ENCODE results near the gene SPSB1.

DNA sequence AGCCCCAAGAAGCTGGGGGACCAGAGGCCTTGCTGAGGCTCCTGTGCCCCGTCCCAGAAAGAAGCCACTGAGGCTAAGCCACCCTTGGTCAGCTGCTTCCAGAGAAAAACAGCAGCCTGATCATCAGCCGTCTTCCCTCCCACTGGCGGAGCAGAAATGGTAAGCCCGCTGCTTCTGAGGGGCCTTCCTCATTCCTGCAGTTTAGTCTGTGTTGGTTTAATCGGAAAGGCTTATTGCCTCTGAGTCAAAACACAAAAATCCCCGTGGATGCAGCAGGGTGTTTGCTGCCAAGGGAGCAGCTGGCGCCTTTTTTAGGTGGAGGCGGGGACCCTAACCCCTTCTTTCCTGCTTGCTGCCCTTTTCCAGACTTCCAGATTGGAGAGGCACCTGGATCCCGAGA is 33.9 kb downstream of the SPSB1 start:
- TF ChIP-seq, protein P1, sequence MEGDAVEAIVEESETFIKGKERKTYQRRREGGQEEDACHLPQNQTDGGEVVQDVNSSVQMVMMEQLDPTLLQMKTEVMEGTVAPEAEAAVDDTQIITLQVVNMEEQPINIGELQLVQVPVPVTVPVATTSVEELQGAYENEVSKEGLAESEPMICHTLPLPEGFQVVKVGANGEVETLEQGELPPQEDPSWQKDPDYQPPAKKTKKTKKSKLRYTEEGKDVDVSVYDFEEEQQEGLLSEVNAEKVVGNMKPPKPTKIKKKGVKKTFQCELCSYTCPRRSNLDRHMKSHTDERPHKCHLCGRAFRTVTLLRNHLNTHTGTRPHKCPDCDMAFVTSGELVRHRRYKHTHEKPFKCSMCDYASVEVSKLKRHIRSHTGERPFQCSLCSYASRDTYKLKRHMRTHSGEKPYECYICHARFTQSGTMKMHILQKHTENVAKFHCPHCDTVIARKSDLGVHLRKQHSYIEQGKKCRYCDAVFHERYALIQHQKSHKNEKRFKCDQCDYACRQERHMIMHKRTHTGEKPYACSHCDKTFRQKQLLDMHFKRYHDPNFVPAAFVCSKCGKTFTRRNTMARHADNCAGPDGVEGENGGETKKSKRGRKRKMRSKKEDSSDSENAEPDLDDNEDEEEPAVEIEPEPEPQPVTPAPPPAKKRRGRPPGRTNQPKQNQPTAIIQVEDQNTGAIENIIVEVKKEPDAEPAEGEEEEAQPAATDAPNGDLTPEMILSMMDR (optimal IDR thresholded peaks at IDR 0.05 in 1 of 3, IDR thresholded peaks at IDR 0.05 in 1 of 3, conservative IDR thresholded peaks at IDR 0.05 in 1 of 3; ENCODE audit: extremely low read depth in 1 of 3, insufficient read depth in 2 of 3, low read length in 3 of 3), result no peak
- no peak for TF ChIP-seq EZH2 (IDR thresholded peaks at IDR 0.05; ENCODE audit: low read length)

All from keratinocyte (primary cell).